HG02610 (cell line): ENCODE results near the gene ENGASE.
"Not testable (repeated sequence)": the region's sequence is repeated elsewhere in the genome, so short reads cannot be mapped to it uniquely, and the experiment has no call there.

ENCODE experiments used
- ATAC-seq: cut with Tn5 transposase; IDR thresholded peaks from one replicate; pipeline ENCODE4 v1.9.1; 2021; ENCODE audit warnings: mild to moderate bottlenecking, moderate library complexity; ENCODE audit not compliant: unreplicated experiment

The ENGASE gene

GRCh38 chr17:79051306-79051705, 23.3 kb upstream of the ENGASE start:
- ATAC-seq = no peak

DNA sequence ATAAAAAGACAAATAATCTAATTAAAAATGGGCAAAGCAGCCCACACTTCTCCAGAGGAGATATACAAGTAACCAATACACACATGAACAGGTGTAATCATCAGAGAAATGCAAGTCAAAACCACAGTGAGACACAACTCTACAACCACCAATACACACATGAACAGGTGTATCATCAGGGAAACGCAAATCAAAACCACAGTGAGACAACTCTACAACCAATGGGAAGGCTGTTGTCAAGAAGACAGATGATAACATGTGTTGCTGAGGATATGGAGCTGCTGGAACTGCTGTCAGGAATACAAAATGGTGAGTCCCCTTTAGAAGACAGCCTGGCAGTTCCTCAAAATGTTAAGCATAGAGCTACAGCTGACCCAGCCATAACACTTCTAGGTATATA, 22.5 kb upstream of the ENGASE start:
- ATAC-seq = no peak

DNA sequence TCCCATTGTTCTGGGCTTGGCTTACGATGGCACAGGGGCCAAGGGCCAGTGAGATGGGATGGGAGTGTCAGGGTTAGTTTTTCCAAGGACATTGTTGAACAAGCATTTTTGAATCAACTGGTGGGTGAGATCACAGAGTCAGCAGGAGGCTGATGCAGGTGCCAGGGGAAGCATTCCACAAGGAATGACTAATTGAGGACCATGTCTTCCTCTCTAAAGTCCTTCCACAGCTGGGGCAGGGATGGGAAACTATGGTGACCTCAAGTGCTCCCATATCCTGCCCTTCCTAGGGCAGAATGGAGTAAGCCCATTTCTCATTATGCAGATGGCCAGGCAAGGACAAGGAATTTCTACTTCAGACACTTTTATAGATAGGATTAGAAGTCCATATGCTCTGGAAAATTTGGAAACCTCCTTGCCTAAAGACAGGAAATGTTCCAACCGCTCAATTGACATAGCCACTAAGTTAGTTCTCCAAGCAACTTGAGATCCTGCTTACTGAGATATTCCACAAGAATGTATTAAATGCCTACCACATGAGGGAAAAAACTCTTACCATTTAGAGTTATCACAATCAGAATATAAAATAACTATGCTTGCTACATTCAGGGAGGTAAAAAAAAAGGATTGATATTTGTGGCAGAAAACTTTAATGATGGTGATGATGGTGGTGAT, 21.2 kb upstream of the ENGASE start:
- ATAC-seq = no peak

GRCh38 chr17:79054200-79054960, 20.2 kb upstream of the ENGASE start:
- ATAC-seq = no peak

DNA sequence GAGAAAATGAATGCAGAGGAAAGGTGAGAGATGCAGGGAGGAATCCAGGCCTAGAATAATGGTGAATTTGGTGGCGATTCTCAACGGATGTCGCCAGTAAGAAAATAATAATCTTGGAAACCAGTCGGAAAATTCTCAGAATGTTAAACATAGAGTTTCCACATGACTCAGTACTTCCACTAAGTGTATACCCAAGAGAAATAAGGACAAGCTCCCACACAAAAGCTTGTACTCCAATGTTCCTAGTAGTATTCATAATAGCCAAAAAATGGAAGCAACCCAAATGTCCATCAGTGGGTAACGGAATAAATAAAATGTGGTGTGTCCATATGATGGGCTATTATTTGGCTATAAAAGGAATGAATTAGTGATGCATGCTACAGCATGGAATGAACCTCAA, 19.4 kb upstream of the ENGASE start:
- ATAC-seq = no peak

DNA sequence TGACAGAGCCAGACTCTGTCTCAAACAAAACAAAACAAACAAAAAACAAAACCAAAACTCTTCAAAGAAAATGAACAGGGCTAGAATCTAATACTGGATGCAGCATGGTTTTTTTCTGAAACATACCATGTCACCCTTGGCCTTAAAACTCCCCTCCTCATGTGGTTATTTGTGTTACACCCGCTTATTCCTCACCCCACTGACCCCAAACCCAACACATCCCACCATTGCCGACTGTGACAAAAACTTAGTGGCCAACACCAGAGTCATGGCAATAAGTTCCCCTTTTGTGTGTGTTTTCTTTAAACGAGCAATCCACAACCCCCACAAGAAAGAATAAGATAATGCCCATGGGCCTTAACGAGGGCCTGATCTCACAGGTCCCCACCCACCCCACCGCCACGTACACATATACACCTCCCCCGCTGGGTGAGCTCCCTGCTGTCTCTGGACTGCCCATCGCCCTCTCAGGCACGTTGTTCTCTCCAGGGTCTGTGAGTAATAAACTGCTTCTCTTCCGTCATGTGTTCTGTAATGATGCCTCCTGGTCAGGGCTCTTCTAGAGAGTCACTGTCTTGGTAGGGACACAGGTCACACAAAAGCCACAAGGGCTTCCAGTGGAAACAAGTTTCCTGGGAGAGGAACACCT, 16.8 kb upstream of the ENGASE start:
- ATAC-seq = no peak

- no peak for ATAC-seq
Measured at GRCh38 chr17:79062691-79063090, 11.9 kb upstream of the ENGASE start.

DNA sequence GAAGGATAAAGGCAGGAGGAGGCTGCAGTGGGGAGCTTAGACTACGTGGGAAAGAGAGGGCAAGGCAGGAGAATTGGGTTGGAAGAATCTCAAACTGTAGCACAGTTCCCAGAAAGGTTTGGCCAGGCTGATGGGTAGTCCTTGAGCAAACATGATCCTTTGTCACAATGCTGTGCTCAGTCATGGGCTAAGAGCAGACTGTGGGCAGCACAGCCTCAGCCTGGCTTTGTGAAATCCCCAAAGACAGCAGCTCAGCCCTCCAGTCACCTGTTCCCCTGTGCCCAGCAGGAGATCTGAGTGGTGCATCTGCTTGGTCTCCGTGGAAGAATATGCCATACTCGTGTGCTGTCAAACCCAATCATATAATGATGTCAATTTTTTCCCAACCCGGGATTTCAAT, 10.6 kb upstream of the ENGASE start:
- no peak for ATAC-seq

DNA sequence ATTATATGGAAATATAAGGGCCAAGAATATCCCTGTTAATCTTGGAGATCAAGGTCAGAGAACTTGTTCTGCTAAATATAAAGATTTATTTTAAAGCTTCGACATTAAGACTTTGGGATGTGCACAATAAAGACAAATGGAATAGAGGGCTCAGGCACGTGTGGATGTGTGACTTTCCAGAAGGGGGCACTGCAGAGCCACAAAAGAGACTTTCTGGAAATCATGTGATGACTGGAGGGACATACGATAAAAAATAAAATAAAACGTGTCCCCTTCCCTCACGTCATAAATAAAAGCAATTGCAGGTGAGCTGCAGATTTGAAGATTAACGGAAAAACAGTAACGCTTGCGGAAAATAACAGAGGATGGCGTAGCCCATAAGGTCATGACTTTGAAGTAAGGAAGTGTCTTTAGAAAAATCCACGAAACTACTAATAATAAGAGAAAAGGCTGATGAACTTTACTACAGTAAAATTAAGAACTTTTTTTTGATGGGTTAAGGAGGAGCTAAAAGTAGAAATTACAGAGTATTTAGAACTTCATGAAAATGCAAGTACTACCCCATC, 9.4 kb upstream of the ENGASE start:
- ATAC-seq = no peak

DNA sequence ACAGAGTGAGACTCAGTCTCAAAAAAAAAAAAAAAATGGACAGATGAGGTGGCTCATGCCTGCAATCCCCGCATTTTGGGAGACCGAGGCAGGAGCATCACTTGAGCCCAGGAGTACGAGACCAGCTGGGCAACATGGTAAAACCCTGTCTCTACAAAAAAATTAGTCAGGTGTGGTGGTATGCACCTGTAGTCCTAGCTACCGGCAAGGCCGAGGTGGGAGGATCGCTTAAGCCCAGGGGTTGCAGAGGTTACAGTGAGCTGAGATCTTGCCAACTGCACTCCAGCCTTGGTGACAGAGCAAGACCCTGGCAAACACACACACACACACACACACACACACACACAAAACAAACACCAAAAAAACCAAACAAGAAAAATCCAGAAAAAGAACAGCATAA, 7.7 kb upstream of the ENGASE start:
- no peak for ATAC-seq

DNA sequence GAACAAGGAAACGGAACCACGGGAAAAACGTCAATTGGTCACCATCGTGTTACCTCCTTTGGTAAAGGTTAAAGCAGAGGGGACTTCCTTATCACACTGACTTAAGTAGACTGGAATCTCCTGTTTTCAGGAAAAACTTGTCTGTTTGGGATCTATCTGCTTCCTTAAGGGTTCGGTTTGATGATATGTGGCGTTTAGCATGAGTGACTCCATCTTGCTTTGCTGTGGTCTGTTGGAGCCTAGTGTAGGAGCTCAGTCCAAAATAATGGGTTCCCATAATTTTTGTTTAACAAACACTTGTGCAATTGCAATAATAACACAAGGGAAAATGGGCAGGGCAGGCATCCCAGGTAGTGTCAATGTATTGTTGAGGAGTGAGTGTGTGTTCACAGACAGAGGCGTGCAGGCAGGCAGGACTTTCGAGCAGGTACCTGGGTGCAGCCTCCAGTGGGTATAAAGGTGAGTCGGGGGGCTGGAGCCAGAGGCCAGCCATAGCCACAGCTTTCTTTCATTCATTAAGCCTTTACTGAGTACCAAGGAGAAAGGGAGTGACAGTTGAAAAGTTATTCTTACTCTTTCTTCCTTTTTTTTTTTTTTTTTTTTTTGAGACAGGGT, 4.3 kb upstream of the ENGASE start:
- ATAC-seq = no peak

GRCh38 chr17:79071161-79071740, 3.4 kb upstream of the ENGASE start:
- no peak for ATAC-seq

DNA sequence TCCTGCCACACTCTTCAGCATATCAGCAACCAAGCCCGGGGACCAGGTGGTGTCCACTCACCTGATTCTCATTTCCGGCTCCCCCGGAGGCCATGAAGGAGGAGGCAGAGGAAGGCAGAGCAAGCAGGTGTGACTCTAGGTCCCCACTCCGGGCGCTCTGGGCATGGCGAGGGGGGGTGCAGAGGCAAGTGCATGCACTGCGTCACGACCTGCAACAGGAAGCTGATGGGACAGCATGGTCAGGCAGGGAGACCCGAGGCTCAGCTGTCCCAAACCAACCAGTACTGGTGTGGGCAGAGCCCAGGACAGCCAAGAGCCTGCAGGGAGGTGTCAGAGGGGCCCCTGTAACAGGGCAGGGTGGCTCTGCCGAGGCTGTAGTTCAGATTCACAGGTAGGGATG, 2.1 kb upstream of the ENGASE start:
- ATAC-seq = no peak

GRCh38 chr17:79073016-79073705, 1.5 kb upstream of the ENGASE start:
- ATAC-seq = no peak

GRCh38 chr17:79073706-79074088, 927 bp upstream of the ENGASE start:
- ATAC-seq = no peak

DNA sequence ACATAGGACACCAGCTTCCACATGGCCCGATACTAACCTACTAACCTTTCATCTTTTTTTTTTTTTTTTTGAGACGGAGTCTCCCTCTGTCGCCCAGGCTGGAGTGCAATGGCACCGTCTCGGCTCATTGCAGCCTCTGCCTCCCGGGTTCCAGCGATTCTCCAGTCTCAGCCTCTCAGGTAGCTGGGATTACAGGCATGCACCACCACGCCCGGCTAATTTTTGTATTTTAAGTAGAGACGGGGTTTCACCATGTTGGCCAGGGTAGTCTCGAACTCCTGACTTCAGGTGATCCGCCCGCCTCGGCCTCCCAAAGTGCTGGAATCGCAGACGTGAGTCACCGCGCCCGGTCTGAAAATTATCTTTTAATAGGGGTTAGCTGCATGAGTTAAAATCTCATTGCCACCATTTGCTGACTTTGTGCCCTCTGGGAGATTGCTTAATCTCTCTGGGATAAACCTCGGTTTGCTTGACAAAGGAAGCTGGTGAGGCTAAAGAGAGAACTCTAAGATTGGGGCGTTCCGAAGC, 439 bp upstream of the ENGASE start:
- ATAC-seq = not testable (repeated sequence)

GRCh38 chr17:79075446-79075750, 774 bp downstream of the ENGASE start:
- no peak for ATAC-seq

DNA sequence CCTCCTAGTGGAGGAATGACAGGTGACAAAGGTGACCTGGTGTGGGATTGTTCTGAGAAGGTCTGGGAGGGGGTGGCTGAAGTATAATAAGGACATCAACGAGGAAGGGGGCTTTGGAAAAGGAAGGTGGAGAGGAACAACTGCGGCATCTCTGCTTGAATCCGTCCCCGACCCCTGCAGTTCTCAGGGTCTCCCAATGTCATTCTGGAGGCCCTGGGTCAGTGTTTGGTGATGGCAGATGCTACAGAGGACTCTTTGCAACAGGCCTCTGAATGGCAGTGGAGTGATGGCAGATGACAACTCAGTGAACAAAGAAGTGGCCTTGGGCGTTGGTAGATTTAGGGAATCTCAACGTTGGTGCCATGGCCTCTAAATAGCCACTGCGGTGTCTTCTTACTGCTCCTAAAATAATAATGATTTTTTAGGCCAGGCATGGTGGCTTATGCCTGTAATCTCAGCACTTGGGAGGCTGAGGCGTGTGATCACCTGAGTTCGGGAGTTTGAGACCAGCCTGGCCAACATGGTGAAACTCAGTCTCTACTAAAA, 1.3 kb downstream of the ENGASE start:
- no peak for ATAC-seq

- ATAC-seq = no peak
Measured at GRCh38 chr17:79077587-79077986, 3.0 kb downstream of the ENGASE start.
